ENCODE results near the gene M6PR.
"Not testable (repeated sequence)": the region's sequence is repeated elsewhere in the genome, so short reads cannot be mapped to it uniquely, and the experiment has no call there.

M6PR gene

DNA sequence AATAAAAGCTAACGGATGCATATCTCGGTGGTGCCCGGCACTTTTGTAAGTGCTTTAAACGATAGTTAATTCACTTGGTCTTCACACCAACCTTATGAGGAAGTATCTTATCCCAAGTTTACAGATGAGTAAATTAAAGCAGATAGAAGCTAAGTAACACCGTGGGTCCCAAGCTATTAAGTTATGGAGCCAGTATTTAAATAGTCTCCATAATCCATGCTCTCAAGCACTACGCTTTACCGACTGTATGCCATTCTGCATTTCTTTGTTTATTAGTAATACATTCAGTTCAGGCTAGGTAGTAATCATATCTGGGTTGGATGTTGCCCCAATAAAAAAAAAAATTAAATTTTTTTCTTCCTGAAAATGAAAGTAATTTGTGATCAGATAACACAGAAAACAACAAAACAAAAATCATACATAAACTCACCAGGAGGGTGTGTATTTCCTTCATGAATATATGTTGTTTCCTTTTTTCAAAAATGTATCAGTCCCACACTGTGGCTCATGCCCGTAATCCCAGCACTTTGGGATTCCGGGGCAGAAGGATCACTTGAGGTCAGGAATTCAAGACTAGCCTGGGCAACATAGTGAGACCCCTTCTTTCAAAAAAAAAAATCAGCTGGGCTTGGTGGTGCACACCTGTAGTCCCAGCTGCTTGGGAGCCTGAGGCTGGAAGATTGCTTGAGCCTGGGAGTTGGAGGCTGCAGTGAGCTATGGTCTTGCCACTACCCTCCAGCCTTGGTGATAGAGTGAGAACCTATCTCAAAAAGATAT, 1.4 kb upstream of the M6PR start:
- DNase-seq, result peak in 1 of 2 donors; percentile 59

GRCh38 chr12:8950221-8950527, 729 bp upstream of the M6PR start:
- no peak for DNase-seq

DNA sequence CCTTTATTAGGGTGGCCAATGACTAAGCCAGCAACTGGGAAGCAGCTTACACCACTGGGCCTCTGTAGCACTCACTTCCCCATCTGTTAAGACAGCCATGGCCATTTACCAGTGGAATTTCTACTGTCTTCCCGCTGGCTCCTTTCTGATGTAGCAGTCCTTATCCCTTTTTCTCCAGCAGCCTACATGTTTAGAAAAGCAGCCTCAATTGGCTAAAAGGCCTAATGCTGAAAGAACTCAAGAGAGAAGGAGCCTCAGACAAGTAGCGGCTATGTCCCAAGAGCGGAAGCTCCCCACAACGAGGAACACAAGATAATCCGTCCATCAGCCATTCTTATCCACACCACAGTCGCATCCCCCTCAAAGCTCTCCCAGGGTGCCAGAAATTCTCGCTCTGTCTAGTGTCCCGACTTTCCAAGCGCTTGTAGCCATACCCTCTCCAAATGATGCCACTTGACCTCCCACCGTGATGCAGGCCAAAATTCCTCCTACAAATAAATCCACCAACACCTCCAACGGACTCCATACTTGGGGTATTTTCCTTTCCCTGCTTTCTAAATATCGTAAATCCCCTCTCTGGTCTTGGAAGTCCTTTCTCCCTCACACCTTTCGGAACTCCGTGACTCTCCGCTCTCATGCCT, 624 bp downstream of the M6PR start:
- DNase-seq, result no peak

DNA sequence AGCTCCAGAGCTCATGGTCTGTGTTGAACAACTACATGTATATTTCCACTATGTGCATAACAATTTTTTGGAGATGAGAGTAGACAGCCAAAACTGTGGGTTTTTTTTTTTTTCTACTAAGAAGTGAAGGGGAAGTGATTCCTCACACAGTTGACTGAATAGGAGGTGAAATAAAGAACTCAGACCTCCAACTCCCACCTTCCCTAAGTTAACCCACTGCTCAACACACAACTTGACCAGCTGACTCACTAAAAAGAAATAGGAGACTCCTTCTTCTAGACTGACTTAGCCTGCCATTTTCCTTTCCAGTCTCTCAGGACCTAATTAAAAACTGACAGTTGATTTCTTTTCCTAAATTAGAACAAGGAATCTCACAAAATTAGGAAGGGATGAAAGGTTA, 1.7 kb downstream of the M6PR start:
- DNase-seq, result no peak

- DNase-seq, result no peak
Measured at GRCh38 chr12:8946733-8947132, 2.7 kb downstream of the M6PR start.

- no peak for DNase-seq
Measured at GRCh38 chr12:8943565-8944186, 5.8 kb downstream of the M6PR start.

DNA sequence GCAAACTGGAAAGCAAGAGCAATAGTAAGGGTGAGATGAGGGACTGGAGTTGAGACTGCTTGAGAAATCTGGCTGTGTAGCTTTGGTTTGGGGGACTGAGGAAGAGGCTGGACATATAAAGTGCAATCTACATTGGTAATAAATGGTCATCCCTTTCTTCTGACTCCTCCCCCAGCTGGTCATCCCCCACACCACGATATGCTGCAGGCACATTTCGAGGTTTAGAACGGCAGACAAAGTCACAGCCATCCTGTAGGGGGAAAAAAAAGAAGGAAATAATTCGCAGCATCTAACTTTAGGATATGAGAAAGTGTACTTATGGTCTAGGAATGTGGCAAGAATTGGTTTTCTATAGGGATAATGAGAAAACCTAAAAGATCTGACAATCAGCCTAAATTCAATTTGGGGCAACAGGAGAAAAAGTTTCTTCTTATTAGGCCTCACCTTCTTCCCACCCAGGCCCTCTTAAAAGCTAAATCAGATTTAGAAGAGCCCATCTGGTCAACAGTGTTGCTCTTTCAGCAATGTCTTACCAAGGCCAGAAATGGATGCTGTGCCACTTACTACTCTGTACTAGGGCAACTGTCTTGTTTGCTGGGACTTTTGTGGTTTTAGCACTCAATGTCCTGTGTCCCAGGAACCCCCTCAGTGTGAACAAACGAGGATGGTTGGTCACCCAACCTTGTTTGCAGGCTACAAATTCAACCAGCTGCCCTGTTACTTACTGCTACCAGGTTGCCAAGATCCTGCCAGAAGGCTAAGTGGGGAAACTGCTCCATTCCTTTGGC, 7.6 kb downstream of the M6PR start:
- no peak for DNase-seq

DNA sequence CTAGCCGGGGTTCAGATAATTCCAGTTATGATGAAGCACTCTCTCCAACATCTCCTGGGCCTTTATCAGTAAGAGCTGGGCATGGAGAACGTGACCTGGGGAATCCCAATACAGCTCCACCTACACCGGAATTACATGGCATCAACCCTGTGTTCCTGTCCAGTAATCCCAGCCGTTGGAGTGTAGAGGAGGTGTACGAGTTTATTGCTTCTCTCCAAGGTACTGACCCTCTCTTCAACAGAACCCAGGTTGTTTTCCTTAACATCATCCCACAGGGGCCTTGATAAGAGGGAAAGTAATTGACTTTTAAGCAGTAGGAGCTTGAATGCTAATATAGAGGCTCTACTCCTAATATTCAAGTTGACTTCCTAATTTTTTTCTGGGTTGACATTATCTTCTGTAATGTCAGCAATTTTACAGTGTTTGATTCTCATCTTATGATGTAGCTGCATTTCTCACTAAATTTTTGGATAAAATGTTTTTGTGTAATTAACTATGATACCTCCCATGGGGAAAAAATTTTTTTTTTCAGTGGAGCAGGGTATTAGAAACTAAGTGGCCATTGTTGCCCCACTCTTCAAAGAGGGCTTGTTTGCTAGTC, 11.5 kb downstream of the M6PR start:
- not testable (repeated sequence) for DNase-seq

DNA sequence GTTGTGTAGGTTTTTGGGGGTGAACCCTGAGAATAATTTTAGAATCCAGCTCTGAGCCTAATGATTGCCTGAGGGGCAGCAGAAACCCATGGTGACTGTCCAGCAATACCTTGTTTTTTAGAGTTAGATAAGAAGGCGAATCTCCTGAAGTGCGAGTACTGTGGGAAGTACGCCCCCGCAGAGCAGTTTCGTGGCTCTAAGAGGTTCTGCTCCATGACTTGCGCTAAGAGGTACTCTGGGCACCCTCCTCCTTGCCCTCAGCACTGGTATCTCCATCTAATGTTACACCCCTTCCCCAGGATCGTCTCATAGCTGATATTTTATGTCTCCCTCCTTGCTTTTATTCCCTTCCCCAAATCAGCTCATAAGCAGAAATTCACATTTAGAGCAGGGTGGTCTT, 12.7 kb downstream of the M6PR start:
- no peak for DNase-seq

GRCh38 chr12:8934080-8934479, 15.4 kb downstream of the M6PR start:
- not testable (repeated sequence) for DNase-seq

DNA sequence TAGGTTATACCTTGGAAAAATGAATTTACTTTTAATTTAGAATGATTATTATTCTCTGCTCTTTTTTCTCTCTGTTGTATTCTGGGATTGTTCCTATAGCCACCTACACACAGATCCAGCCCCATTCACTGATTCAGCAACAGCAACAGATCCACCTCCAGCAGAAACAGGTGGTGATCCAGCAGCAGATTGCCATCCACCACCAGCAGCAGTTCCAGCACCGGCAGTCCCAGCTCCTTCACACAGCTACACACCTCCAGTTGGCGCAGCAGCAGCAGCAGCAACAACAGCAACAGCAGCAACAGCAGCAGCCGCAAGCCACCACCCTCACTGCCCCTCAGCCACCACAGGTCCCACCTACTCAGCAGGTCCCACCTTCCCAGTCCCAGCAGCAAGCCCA, 17.0 kb downstream of the M6PR start:
- not testable (repeated sequence) for DNase-seq

DNA sequence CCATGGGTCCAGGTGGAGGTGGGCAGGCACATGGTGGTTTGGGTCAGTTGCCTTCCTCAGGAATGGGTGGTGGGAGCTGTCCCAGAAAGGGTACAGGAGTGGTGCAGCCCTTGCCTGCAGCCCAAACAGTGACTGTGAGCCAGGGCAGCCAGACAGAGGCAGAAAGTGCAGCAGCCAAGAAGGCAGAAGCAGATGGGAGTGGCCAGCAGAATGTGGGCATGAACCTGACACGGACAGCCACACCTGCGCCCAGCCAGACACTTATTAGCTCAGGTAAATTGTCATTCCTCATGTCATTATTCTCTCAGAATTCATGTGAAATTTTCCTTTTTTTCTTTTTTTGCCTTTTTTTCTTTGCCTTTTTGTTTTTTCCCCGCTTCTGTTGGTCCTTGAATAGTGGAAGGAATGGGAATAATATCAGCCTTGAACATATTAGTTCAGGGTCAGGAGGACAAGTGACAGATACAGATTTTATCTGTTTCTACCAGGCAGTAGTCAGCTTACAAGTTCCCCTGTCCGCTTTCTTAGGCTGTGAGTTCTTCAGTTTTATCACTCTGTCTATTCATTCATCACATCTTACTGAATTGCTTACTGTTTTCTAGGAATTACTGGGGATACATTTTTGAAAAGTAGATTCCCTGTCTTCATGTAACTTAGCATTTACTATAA, 18.7 kb downstream of the M6PR start:
- not testable (repeated sequence) for DNase-seq

DNA sequence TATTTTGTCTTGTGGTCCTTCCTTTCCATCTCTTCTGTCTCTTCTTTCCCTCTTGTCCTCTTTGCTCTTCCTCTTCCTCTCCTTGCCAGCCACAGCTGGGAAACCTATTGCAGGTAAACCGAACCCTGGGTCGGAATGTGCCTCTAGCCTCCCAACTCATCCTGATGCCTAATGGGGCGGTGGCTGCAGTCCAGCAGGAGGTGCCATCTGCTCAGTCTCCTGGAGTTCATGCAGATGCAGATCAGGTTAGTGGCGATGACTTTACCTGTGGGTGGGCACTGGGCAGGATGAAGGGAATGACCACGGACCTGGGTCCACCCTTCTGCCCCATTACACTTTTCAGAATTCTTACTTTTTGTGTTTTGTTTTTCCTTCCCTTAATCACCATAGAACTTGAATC, 26.9 kb downstream of the M6PR start:
- DNase-seq, result no peak

- not testable (repeated sequence) for DNase-seq
Measured at GRCh38 chr12:8919643-8920042, 29.8 kb downstream of the M6PR start.

DNA sequence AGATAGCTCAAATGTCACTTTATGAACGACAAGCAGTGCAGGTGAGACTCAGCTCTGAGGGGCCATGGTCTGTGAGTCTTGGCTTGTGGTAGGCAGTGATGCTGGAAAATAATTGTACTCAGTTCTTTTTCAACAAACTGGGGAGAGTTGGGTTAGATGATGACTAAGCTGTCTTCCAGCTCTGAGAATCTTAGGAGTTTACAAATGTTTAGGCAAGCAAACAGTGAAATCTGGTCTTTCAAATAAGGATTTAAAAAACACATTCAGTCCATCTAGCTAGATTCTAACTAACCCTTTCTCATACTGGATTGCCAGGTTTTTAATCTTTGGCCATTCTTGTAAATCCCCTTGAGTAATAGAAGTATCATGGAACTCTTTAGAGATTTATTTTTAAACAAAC, 31.7 kb downstream of the M6PR start:
- no peak for DNase-seq

DNA sequence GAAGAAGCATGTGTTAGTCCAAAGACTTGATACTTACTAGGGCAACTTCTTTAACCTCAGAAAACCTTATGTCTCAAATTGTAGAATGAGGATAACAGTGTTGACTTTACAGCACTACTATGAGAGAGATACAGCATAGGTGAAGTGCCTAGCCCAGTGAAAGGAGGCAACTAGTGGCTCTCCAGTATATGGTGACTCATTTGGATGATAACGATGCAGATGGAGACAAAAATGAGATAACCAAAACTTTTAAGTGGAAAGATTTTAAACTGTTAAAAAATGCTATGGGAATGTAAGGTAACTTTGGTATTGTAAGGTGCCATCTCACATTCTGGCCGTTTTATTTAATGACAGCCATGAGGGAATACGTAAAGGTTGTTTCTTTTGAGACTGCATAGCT, 32.4 kb downstream of the M6PR start:
- no peak for DNase-seq

DNA sequence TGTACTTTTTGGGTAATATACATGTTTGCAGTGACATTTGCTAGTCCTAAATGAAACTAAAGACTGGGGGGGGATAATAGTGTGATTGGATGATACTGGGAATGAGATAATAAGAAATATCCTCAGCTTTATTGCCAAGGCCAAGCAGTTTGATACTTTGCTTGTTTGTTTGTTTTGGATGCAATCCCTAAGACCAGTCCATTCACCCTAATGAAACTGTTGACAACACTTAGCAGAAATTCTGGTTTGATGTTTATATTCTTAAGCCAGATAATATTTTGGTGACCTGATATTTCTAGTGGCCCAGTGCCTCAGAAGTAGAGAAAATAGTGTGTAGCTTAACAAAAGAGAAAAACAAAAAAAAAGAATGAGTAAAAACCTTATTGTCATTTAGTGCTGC, 33.3 kb downstream of the M6PR start:
- no peak for DNase-seq

GRCh38 chr12:8914716-8915526, 34.5 kb downstream of the M6PR start:
- DNase-seq, result peak; percentile 53 to 62

GRCh38 chr12:8914033-8914715, 35.3 kb downstream of the M6PR start, which contains the start of gene PHC1:
TSS of gene PHC1 (plus strand) at chr12:8914509. CDS start at chr12:8917678, 3,169 bp downstream.
- DNase-seq, result peak; percentile 83 to 84

GRCh38 chr12:8913702-8914032, 35.8 kb downstream of the M6PR start:
- DNase-seq, result peak in 1 of 2 donors; percentile 4

GRCh38 chr12:8912914-8913313, 36.5 kb downstream of the M6PR start:
- peak in 1 of 2 donors; percentile 43 for DNase-seq

All from CD4-positive, alpha-beta T cell treated with Interleukin-1 beta for 1 hour (primary cell).